Smooth muscle cell (in vitro differentiated cells): ENCODE measurements around the gene NRIP1. TPM values are rescaled to one million over a fixed set of nuclear protein-coding genes. Genes with fewer than 3 reads are reported as not detected.

ENCODE experiments used
- DNase-seq: peaks from one replicate; lab custom pipeline; 2025; ENCODE audit not compliant: unreplicated experiment; lab: John Stamatoyannopoulos, UW
- H2AFZ ChIP-seq: fragments of 200-600 bp; sonication (generic); 2 replicates; pipeline ENCODE4 v1.6.0; 2016; ENCODE audit warnings: antibody characterized with exemption, low read depth, mild to moderate bottlenecking
- H3F3A ChIP-seq: fragments of 200-600 bp; sonication (generic); 2 replicates; pipeline ENCODE4 v1.6.0; 2017; ENCODE audit warnings: antibody characterized with exemption, low read depth
- H3K27ac ChIP-seq: fragments of 200-600 bp; sonication (generic); 2 replicates; pipeline ENCODE4 v1.5.1; 2016; ENCODE audit warnings: low read depth, mild to moderate bottlenecking
- H3K27me3 ChIP-seq: fragments of 200-600 bp; sonication (generic); 2 replicates; pipeline ENCODE4 v1.6.1; 2016; ENCODE audit warnings: low read depth, mild to moderate bottlenecking
- H3K36me3 ChIP-seq: fragments of 200-600 bp; sonication (generic); 2 replicates; pipeline ENCODE4 v1.5.1; 2016; ENCODE audit warnings: low read depth
- H3K4me1 ChIP-seq: fragments of 200-600 bp; sonication (generic); 2 replicates; pipeline ENCODE4 v1.5.1; 2016; ENCODE audit warnings: low read depth
- H3K4me2 ChIP-seq: fragments of 200-600 bp; sonication (generic); 2 replicates; pipeline ENCODE4 v1.6.0; 2016; ENCODE audit warnings: mild to moderate bottlenecking
- H3K4me3 ChIP-seq: fragments of 200-600 bp; sonication (generic); 2 replicates; pipeline ENCODE4 v1.5.1; 2016; ENCODE audit warnings: mild to moderate bottlenecking
- H3K79me2 ChIP-seq: fragments of 200-600 bp; sonication (generic); 2 replicates; pipeline ENCODE4 v1.6.0; 2016; ENCODE audit warnings: low read depth, mild to moderate bottlenecking
- H3K9ac ChIP-seq: fragments of 200-600 bp; sonication (generic); 2 replicates; pipeline ENCODE4 v1.6.0; 2016; ENCODE audit warnings: low read depth
- H3K9me3 ChIP-seq: fragments of 200-600 bp; sonication (generic); replicated peaks from 2 replicates; pipeline ENCODE4 v1.5.1; 2016; ENCODE audit warnings: low read depth
- H4K20me1 ChIP-seq: fragments of 200-600 bp; sonication (generic); 2 replicates; pipeline ENCODE4 v1.6.0; 2016; ENCODE audit warnings: low read depth
- WGBS: methylation state at CpG from one replicate; pipeline ENCODE4 v1.1.7; 2016; ENCODE audit warnings: low lambda C conversion rate; 5-methylcytosine and 5-hydroxymethylcytosine counted together
- polyA plus RNA-seq: library from polyadenylated mRNA; unstranded; fragments of >200 nt; fragmentation: Nextera tagmentation; extraction: Ambion mirVana; gene quantifications from 2 replicates; pipeline ENCODE4 v1.2.1, GENCODE V29; 2016
- total RNA-seq: library from RNA; depleted of rRNA; stranded (reverse); fragments of >200 nt; gene quantifications from 2 replicates; pipeline ENCODE4 v1.2.3, GENCODE V29; 2014
- TF ChIP-seq, protein P1 (sequence below): fragments of 200-600 bp; sonication (generic); IDR thresholded peaks from 2 replicates; pipeline ENCODE4 v1.5.1; 2017; ENCODE audit warnings: borderline replicate concordance, mild to moderate bottlenecking, antibody characterized with exemption; ENCODE audit not compliant: insufficient read depth, poor library complexity, severe bottlenecking

NRIP1 gene
- total and polyA plus RNA-seq, 2 experiments from 2014 or later: 5.1 to 26.0 TPM

DNA sequence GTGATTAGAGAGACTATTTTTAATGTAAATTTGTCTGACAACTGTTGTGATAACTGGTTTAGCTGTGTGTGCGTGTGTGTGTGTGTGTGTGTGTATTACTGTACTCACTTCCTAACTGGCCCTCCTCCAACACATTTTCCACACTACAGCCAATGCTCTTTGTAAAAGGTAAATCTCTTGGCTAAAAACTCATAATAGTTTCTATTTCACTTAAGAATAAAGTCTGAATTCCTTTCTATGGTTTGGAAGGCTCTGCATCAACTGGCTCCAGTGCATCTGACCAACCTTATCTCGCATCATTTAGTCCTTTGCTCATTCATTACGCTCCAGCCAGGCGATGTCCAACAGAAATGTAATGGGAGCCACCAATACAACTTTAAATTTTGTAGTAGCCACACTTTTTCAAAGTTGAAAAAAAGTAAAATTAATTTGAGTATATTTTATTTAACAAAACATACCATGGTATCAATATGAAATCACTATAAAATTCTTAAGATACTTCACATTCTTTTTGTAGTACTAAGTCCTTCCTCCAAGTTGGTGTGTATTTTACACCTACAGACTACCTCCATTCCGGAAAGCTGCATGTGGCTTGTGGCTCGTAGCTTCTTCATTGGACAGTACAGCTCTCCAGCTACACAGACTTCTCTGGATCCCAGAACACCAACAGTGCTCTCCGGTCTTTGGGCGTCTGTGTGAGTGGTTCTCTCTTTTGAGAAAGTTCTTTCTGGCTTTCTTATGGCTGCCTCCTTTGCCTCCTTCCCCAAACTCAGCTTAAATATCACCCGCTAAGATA is 68.9 kb downstream of the NRIP1 start:
- TF ChIP-seq, protein P1, sequence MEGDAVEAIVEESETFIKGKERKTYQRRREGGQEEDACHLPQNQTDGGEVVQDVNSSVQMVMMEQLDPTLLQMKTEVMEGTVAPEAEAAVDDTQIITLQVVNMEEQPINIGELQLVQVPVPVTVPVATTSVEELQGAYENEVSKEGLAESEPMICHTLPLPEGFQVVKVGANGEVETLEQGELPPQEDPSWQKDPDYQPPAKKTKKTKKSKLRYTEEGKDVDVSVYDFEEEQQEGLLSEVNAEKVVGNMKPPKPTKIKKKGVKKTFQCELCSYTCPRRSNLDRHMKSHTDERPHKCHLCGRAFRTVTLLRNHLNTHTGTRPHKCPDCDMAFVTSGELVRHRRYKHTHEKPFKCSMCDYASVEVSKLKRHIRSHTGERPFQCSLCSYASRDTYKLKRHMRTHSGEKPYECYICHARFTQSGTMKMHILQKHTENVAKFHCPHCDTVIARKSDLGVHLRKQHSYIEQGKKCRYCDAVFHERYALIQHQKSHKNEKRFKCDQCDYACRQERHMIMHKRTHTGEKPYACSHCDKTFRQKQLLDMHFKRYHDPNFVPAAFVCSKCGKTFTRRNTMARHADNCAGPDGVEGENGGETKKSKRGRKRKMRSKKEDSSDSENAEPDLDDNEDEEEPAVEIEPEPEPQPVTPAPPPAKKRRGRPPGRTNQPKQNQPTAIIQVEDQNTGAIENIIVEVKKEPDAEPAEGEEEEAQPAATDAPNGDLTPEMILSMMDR: no peak
- 93% methylated on average over 9 of the region's 9 CpGs for WGBS
- H2AFZ ChIP-seq: no peak overlapping the region
- no peak overlapping the region for H3K9ac ChIP-seq
- H3K27me3 ChIP-seq: no peaks in the 10 kb centered on the region
- H3K27ac ChIP-seq: no peak overlapping the region
- peaks cover 85% of the 10 kb centered on the region for H3K79me2 ChIP-seq
- no peak for DNase-seq
- no peaks in the 10 kb centered on the region for H3K4me1 ChIP-seq
- H4K20me1 ChIP-seq: peaks cover 90% of the 10 kb centered on the region
- no peaks in the 10 kb centered on the region for H3F3A ChIP-seq
- H3K9me3 ChIP-seq: no peaks in the 10 kb centered on the region
- H3K36me3 ChIP-seq: no peaks in the 10 kb centered on the region
- H3K4me3 ChIP-seq: no peak overlapping the region
- no peak overlapping the region for H3K4me2 ChIP-seq

DNA sequence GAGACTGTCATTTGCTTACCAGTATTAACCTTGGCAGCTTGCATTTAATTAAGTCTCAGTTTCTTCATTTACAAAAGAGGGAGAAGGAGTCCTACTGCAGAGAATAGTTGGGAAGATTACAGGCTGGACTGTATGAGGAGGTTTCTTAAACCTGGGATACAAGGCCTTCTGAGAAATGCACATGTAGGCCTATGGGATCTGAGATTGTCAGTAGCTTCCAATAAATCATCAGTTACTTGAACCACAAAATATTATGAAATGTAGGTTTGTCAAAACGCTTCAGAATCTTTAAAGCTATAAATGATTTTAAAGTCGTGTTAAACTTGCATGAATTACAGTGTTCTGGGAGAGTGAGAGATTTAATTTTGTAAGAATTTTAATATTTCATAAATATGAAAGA is 69.6 kb downstream of the NRIP1 start:
- DNase-seq: no peak

DNA sequence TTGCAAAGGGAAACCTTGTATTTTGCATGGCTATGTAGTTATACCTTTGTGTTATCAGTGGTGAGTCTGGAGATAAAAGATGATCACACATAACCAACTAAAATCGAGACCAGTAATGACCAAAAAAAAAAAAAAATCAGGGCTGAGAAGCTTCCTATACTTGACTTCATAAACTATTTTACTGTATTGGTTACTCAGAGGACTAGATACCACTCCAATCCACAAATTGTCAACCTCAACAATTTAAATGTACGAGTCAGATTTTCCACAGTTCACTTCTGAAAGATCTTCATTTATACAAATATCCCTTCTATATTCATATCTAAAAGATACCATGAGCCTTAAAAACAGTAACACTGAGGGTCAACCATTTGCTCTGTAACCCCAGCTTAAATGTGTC is 71.7 kb downstream of the NRIP1 start:
- WGBS: 92% methylated on average over 2 of the region's 2 CpGs
- Histone ChIP-seq H4K20me1 (peaks cover 90% of the 10 kb centered on the region), H3F3A (no peaks in the 10 kb centered on the region), H3K4me1 (peaks cover 1% of the 10 kb centered on the region), H3K36me3 (no peaks in the 10 kb centered on the region), H3K27ac (no peak overlapping the region), H3K27me3 (no peaks in the 10 kb centered on the region), H3K9ac (no peak overlapping the region), H3K79me2 (peaks cover 68% of the 10 kb centered on the region), H2AFZ (no peak overlapping the region), H3K4me2 (no peak overlapping the region), H3K4me3 (no peak overlapping the region), H3K9me3 (no peaks in the 10 kb centered on the region)
- no peak for DNase-seq
- TF ChIP-seq, protein P1: no peak

More for the DNA sequence above, 69.6 kb downstream of the NRIP1 start:
- TF ChIP-seq, protein P1: no peak
- no peak overlapping the region for H3K4me3 ChIP-seq
- H3K9ac ChIP-seq: no peak overlapping the region
- H3K4me2 ChIP-seq: no peak overlapping the region
- H3K36me3 ChIP-seq: no peaks in the 10 kb centered on the region
- H3K9me3 ChIP-seq: no peaks in the 10 kb centered on the region
- no peak overlapping the region for H3K27ac ChIP-seq
- H3K4me1 ChIP-seq: no peaks in the 10 kb centered on the region
- H4K20me1 ChIP-seq: peaks cover 90% of the 10 kb centered on the region
- H2AFZ ChIP-seq: no peak overlapping the region
- peaks cover 83% of the 10 kb centered on the region for H3K79me2 ChIP-seq
- 89% methylated on average over 2 of the region's 2 CpGs for WGBS
- H3K27me3 ChIP-seq: no peaks in the 10 kb centered on the region
- H3F3A ChIP-seq: no peaks in the 10 kb centered on the region

DNA sequence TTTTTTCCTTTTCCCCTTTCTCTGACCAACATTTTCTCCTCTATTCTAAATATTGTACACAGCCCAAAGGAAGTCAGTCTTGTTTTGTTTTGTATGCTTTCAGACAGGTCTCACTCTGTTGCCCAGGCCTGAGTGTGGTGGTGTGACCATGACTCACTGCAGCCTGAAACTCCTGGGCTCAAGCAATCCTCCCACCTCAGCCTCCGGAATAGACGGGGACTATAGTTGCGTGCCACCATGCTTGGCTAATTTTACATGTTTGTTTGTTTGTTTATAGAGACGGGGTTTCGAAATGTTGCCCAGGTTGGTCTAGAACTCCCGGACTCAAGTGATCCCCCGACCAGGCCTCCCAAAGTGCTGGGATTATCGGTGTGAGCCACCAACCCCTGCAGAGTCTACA is 72.8 kb downstream of the NRIP1 start:
- no peak overlapping the region for H3K4me3 ChIP-seq
- no peaks in the 10 kb centered on the region for H3K27me3 ChIP-seq
- H4K20me1 ChIP-seq: peaks cover 91% of the 10 kb centered on the region
- H3K27ac ChIP-seq: peak overlapping the region; percentile 24
- no peaks in the 10 kb centered on the region for H3K36me3 ChIP-seq
- H3K9me3 ChIP-seq: no peaks in the 10 kb centered on the region
- peaks cover 9% of the 10 kb centered on the region for H3K4me1 ChIP-seq
- peaks cover 60% of the 10 kb centered on the region for H3K79me2 ChIP-seq
- no peak for DNase-seq
- TF ChIP-seq, protein P1: no peak
- H2AFZ ChIP-seq: no peak overlapping the region
- 85% methylated on average over 8 of the region's 8 CpGs for WGBS
- no peak overlapping the region for H3K4me2 ChIP-seq
- no peaks in the 10 kb centered on the region for H3F3A ChIP-seq
- no peak overlapping the region for H3K9ac ChIP-seq
